Neural cell (in vitro differentiated cells): Measurements from ENCODE around the gene AKIRIN1.

Experiments
- CTCF ChIP-seq: fragments of 450-650 bp; IDR thresholded peaks from 2 replicates; pipeline ENCODE4 v1.5.1; 2014; ENCODE audit warnings: antibody characterized with exemption, mild to moderate bottlenecking, moderate library complexity; ENCODE audit not compliant: poor library complexity, severe bottlenecking
- RAD21 ChIP-seq: fragments of 450-650 bp; conservative IDR thresholded peaks from 2 replicates; pipeline ENCODE4 v1.6.1; 2014; ENCODE audit warnings: antibody characterized with exemption, mild to moderate bottlenecking, moderate library complexity
- REST ChIP-seq: IDR thresholded peaks from 2 replicates; pipeline ENCODE4 v1.6.1; 2012; ENCODE audit warnings: borderline replicate concordance
- TAF1 ChIP-seq: IDR thresholded peaks from 2 replicates; pipeline ENCODE4 v1.6.1; 2012; ENCODE audit warnings: low read depth

GRCh38 chr1:39047374-39048229, 56.5 kb downstream of the AKIRIN1 start:
- TF ChIP-seq CTCF (no peak), REST (no peak), RAD21 (no peak), TAF1 (no peak)
